ENCODE data around the gene SPATC1L. TPM values are rescaled to one million over a fixed set of nuclear protein-coding genes. Genes with fewer than 3 reads are reported as not detected.

SPATC1L gene
- total RNA-seq, 2 donors from 2014 or later, result 29.5 to 31.9 TPM

- no peaks in the 10 kb centered on the region for H3K9me3 ChIP-seq (ENCODE audit: control insufficient read depth, low read length)
- Mint-ChIP-seq H3K27ac (no peak overlapping the region), H3K9me3 (no peaks in the 10 kb centered on the region), H3K4me3 (no peak overlapping the region), H3K4me1 (no peaks in the 10 kb centered on the region), H3K27me3 (ENCODE audit: insufficient read depth) (no peaks in the 10 kb centered on the region), H3K36me3 (ENCODE audit: low read depth) (peaks cover 32% of the 10 kb centered on the region)
- TF ChIP-seq CTCF (conservative IDR thresholded peaks at IDR 0.05), result no peak
- no peak overlapping the region for H3K4me3 ChIP-seq (ENCODE audit: low read length)
- H3K9ac ChIP-seq (ENCODE audit: extremely low read depth, low read length, poor library complexity, severe bottlenecking), result no peak overlapping the region
- H3K27me3 ChIP-seq (ENCODE audit: control insufficient read depth, insufficient read depth, low read length, poor library complexity, severe bottlenecking), result no peaks in the 10 kb centered on the region
- DNase-seq, result peak; percentile 51
- peaks cover 29% of the 10 kb centered on the region for H3K36me3 ChIP-seq (ENCODE audit: control insufficient read depth, insufficient read depth, low read length)
- 94% methylated on average over 16 to 32 of the region's 32 CpGs for WGBS, 2 experiments (ENCODE audit: insufficient coverage in 1 of 2, insufficient read length in 1 of 2)
- no peak overlapping the region for H3K27ac ChIP-seq (ENCODE audit: low read depth, low read length)
- H3K4me1 ChIP-seq (ENCODE audit: control insufficient read depth, insufficient read depth, low read length), result no peaks in the 10 kb centered on the region
These were observed 57.7 kb downstream of the SPATC1L start for GRCh38 chr21:46126309-46127238.

DNA sequence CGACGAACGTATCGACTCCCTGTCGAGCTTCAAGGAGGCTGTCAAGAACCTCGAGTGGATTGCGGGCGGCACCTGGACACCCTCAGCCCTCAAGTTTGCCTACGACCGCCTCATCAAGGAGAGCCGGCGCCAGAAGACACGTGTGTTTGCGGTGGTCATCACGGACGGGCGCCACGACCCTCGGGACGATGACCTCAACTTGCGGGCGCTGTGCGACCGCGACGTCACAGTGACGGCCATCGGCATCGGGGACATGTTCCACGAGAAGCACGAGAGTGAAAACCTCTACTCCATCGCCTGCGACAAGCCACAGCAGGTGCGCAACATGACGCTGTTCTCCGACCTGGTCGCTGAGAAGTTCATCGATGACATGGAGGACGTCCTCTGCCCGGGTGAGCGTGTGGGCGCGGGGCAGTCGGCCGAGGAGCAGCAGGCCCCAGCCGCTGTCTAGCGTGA, 58.4 kb downstream of the SPATC1L start:
- Mint-ChIP-seq H3K4me1 (no peaks in the 10 kb centered on the region), H3K36me3 (ENCODE audit: low read depth) (peaks cover 32% of the 10 kb centered on the region), H3K4me3 (no peak overlapping the region), H3K27ac (no peak overlapping the region), H3K27me3 (ENCODE audit: insufficient read depth) (no peaks in the 10 kb centered on the region), H3K9me3 (no peaks in the 10 kb centered on the region)
- 97% methylated on average over 45 to 47 of the region's 47 CpGs for WGBS, 2 experiments (ENCODE audit: insufficient coverage in 1 of 2, insufficient read length in 1 of 2)
- Histone ChIP-seq H3K4me1 (ENCODE audit: control insufficient read depth, insufficient read depth, low read length) (no peaks in the 10 kb centered on the region), H3K27ac (ENCODE audit: low read depth, low read length) (no peak overlapping the region), H3K36me3 (ENCODE audit: control insufficient read depth, insufficient read depth, low read length) (peaks cover 36% of the 10 kb centered on the region), H3K9ac (ENCODE audit: extremely low read depth, low read length, poor library complexity, severe bottlenecking) (no peak overlapping the region), H3K27me3 (ENCODE audit: control insufficient read depth, insufficient read depth, low read length, poor library complexity, severe bottlenecking) (no peaks in the 10 kb centered on the region), H3K4me3 (ENCODE audit: low read length) (no peak overlapping the region), H3K9me3 (ENCODE audit: control insufficient read depth, low read length) (no peaks in the 10 kb centered on the region)
- TF ChIP-seq CTCF (conservative IDR thresholded peaks at IDR 0.05), result no peak
- DNase-seq, result peak; percentile 38

- no peak overlapping the region for H3K27ac Mint-ChIP-seq
- 94 to 97% methylated on average over 46 to 49 of the region's 49 CpGs for WGBS, 2 experiments (ENCODE audit: insufficient coverage in 1 of 2, insufficient read length in 1 of 2)
- no peak for TF ChIP-seq CTCF (conservative IDR thresholded peaks at IDR 0.05)
These were observed 59.1 kb downstream of the SPATC1L start for GRCh38 chr21:46124926-46125845.

More at GRCh38 chr21:46124926-46125845, 59.1 kb downstream of the SPATC1L start:
- Mint-ChIP-seq H3K9me3 (no peaks in the 10 kb centered on the region), H3K36me3 (ENCODE audit: low read depth) (peaks cover 32% of the 10 kb centered on the region), H3K4me3 (no peak overlapping the region), H3K4me1 (no peaks in the 10 kb centered on the region), H3K27me3 (ENCODE audit: insufficient read depth) (no peaks in the 10 kb centered on the region)
- peaks cover 37% of the 10 kb centered on the region for H3K36me3 ChIP-seq (ENCODE audit: control insufficient read depth, insufficient read depth, low read length)
- no peaks in the 10 kb centered on the region for H3K27me3 ChIP-seq (ENCODE audit: control insufficient read depth, insufficient read depth, low read length, poor library complexity, severe bottlenecking)
- no peak overlapping the region for H3K9ac ChIP-seq (ENCODE audit: extremely low read depth, low read length, poor library complexity, severe bottlenecking)
- peak; percentile 32 for DNase-seq
- no peaks in the 10 kb centered on the region for H3K9me3 ChIP-seq (ENCODE audit: control insufficient read depth, low read length)
- no peak overlapping the region for H3K4me3 ChIP-seq (ENCODE audit: low read length)
- no peaks in the 10 kb centered on the region for H3K4me1 ChIP-seq (ENCODE audit: control insufficient read depth, insufficient read depth, low read length)
- no peak overlapping the region for H3K27ac ChIP-seq (ENCODE audit: low read depth, low read length)
